WI38 (cell line): Measurements from ENCODE around the gene KBTBD2.
"Not testable (repeated sequence)": the region's sequence is repeated elsewhere in the genome, so short reads cannot be mapped to it uniquely, and the experiment has no call there.

Source experiments
- H3K4me3 ChIP-seq: 2 replicates; pipeline ENCODE4 v1.5.1; 2011; ENCODE audit warnings: low read depth, mild to moderate bottlenecking, control low read depth, low read length
- CTCF ChIP-seq: IDR thresholded peaks from 2 replicates; pipeline ENCODE4 v1.5.1; 2012; ENCODE audit warnings: low read depth, mild to moderate bottlenecking, control low read depth, low read length

The KBTBD2 gene

GRCh38 chr7:32901629-32902028, 10.1 kb upstream of the KBTBD2 start:
- no peak for TF ChIP-seq CTCF
- no peak overlapping the region for H3K4me3 ChIP-seq

- no peak for TF ChIP-seq CTCF
- H3K4me3 ChIP-seq = no peak overlapping the region
Observed at GRCh38 chr7:32900433-32900995, 9.0 kb upstream of the KBTBD2 start.

- H3K4me3 ChIP-seq = not testable (repeated sequence)
Observed at GRCh38 chr7:32897376-32897775, 5.8 kb upstream of the KBTBD2 start.

GRCh38 chr7:32896564-32897347, 5.2 kb upstream of the KBTBD2 start:
- H3K4me3 ChIP-seq = no peak overlapping the region
- no peak for TF ChIP-seq CTCF

GRCh38 chr7:32894171-32894570, 2.6 kb upstream of the KBTBD2 start:
- no peak for TF ChIP-seq CTCF
- no peak overlapping the region for H3K4me3 ChIP-seq

GRCh38 chr7:32893722-32894121, 2.2 kb upstream of the KBTBD2 start:
- TF ChIP-seq CTCF = no peak
- H3K4me3 ChIP-seq = no peak overlapping the region

GRCh38 chr7:32893207-32893524, 1.6 kb upstream of the KBTBD2 start:
- H3K4me3 ChIP-seq = peak overlapping the region; percentile 65; the same call in 1 of the 2 replicates
- no peak for TF ChIP-seq CTCF
